ENCODE data around the gene LTA4H. TPM values are rescaled to one million over a fixed set of nuclear protein-coding genes. Genes with fewer than 3 reads are reported as not detected.
A peak's percentile ranks its signal among the peaks of the same experiment; 100 is the strongest.

The LTA4H gene
- total RNA-seq, 4 donors from 2014 or later = 65.3 to 110 (median 67.6) TPM

DNA sequence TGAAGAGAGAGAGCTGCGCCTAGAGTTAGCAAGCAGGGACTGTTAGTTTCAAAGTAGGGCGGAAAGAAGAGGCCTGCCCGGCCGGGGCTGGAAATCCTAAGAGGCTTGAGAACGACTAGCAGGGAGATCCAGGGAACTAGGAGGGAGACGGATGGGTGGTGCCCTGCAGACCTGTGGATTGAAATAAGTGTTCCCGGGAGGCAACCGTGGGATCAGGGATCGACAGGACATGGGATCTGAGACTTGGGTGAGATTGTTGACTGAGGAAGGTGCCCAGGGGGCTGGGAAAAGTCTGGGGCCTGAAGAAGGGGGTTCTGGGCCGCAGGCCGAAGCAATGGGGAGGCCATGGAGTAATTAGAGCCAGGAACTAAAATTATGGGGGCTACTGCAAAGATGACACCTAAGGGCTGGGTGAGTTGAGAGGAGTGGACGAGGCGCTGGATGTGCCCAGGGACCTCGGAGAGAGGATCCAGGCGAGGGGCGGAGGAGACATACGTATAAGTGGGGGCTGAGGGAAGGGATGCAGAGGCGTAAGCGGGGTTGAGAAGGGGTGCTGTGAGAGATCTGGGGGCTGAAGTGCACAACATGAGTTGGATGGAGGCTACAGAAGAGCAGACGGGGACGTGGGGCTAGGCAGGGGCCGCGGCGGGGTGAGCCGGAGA, 635 bp downstream of the LTA4H start:
- Histone ChIP-seq H3K27me3 (no peaks in the 10 kb centered on the region), H3K36me3 (no peaks in the 10 kb centered on the region), H3K27ac (peak overlapping the region; percentile 64 to 92 (median 90)), H3K4me3 (peak overlapping the region; percentile 62 to 87), H3K9me3 (no peaks in the 10 kb centered on the region), H3K4me1 (peaks cover 7 to 21% (median 12%) of the 10 kb centered on the region in 3 donors)
- TF ChIP-seq EP300 (IDR thresholded peaks at IDR 0.05) (no peak), POLR2AphosphoS5 (IDR thresholded peaks at IDR 0.05) (no peak), POLR2A (IDR thresholded peaks at IDR 0.05) (no peak)
- TF ChIP-seq, protein P1, sequence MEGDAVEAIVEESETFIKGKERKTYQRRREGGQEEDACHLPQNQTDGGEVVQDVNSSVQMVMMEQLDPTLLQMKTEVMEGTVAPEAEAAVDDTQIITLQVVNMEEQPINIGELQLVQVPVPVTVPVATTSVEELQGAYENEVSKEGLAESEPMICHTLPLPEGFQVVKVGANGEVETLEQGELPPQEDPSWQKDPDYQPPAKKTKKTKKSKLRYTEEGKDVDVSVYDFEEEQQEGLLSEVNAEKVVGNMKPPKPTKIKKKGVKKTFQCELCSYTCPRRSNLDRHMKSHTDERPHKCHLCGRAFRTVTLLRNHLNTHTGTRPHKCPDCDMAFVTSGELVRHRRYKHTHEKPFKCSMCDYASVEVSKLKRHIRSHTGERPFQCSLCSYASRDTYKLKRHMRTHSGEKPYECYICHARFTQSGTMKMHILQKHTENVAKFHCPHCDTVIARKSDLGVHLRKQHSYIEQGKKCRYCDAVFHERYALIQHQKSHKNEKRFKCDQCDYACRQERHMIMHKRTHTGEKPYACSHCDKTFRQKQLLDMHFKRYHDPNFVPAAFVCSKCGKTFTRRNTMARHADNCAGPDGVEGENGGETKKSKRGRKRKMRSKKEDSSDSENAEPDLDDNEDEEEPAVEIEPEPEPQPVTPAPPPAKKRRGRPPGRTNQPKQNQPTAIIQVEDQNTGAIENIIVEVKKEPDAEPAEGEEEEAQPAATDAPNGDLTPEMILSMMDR (IDR thresholded peaks at IDR 0.05) = no peak
- WGBS, 2 donors (ENCODE audit: low coverage in 1 of 2) = 0% methylated on average over 12 to 25 of the region's 25 CpGs
- ATAC-seq = peak; percentile 13

DNA sequence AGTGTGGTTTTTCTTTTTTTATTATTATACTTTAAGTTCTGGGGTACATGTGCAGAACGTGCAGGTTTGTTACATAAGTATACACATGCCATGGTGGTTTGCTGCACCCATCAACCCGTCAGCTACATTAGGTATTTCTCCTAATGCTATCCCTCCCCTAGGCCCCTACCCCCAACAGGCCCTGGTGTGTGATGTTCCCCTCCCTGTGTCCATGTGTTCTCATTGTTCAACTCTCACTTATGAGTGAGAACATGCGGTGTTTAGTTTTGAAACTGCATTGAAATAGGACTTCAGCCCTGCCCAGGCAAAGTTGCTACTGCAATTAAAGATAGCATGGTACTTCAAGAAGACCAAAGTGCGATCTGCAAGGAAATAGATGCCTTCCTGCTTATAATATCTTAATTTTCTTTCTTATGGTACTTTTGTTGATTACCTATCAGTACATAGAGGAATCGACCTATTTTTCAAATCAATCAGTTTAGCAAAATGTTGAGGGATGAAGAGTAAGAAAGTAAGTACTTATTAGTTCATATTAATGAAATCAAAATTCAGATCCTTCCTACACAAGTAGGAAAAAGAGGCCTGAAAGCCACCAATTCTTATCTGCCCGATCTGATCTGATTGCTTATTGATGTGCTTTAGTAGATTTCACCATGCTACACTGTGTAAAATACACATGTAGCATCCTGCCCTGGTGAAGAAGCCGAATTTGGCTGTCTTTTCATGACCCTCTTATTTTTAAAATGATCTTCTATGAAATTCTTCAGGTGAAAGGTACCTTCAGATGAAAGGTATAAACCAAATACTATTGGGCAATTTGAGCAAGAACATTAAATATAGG, 1.6 kb downstream of the LTA4H start:
- ATAC-seq = no peak
- Histone ChIP-seq H3K27me3 (no peaks in the 10 kb centered on the region), H3K27ac (peak overlapping the region in 2 of 4 donors; percentile 89 to 90), H3K9me3 (no peaks in the 10 kb centered on the region), H3K36me3 (no peaks in the 10 kb centered on the region), H3K4me3 (peak overlapping the region in 1 of 2 donors; percentile 87), H3K4me1 (peaks cover 7 to 21% (median 12%) of the 10 kb centered on the region in 3 donors)
- 62 to 65% methylated on average over 6 to 7 of the region's 7 CpGs for WGBS, 2 donors (ENCODE audit: low coverage in 1 of 2)
- TF ChIP-seq EP300 (IDR thresholded peaks at IDR 0.05) (no peak), POLR2AphosphoS5 (IDR thresholded peaks at IDR 0.05) (no peak), POLR2A (IDR thresholded peaks at IDR 0.05) (no peak)
- TF ChIP-seq, protein P1 (IDR thresholded peaks at IDR 0.05) = no peak

DNA sequence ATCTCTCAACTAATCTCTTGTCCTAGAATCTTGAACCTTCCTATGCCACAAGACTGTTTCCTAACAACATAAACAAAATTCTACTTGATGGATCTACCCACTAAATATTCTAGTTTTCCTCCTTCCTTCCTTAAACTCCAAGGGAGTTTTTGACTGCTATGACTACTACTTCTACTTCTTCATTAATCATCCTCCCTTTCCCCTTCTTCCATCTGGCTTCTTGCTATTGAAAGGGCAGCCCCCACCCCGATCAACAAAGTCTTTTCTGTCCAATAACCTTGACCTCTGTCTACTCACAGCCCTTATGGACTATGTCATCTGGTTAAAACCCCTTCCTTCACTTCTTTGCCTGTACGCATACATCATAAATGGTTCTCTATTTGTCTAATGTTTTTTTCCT, 5.6 kb downstream of the LTA4H start:
- H3K36me3 ChIP-seq = peaks cover 2 to 38% of the 10 kb centered on the region in 2 donors
- no peak for ATAC-seq
- 55 to 72% methylated on average over 1 to 2 of the region's 2 CpGs for WGBS, 2 donors (ENCODE audit: low coverage in 1 of 2)
- H3K27me3 ChIP-seq = no peaks in the 10 kb centered on the region
- no peak overlapping the region for H3K27ac ChIP-seq
- H3K4me3 ChIP-seq = no peak overlapping the region
- H3K9me3 ChIP-seq = no peaks in the 10 kb centered on the region
- H3K4me1 ChIP-seq = peaks cover 7 to 19% (median 12%) of the 10 kb centered on the region in 3 donors
- TF ChIP-seq EP300 (IDR thresholded peaks at IDR 0.05) = no peak
- TF ChIP-seq POLR2AphosphoS5 (IDR thresholded peaks at IDR 0.05) = no peak
- TF ChIP-seq, protein P1 (IDR thresholded peaks at IDR 0.05) = no peak
- TF ChIP-seq POLR2A (IDR thresholded peaks at IDR 0.05) = no peak

DNA sequence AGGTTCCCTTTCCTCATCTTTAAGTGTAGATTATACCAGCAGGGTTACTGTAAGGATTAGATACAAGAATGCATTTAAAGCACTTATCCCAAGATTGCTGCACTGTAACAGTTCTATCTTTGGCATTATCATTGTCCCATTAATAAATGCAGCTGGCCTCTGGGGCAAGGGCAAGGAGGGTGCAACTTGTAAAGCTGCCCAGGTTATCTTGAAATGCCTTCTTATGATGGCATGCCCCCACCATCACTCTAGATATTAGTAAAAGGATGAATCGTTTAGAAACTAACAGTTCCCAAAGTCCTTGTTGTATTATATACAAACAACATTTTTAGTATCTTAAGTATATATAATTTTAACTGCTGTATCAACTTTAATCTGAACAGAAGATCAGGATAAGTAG, 6.8 kb downstream of the LTA4H start:
- Histone ChIP-seq H3K36me3 (peaks cover 2 to 51% of the 10 kb centered on the region in 2 donors), H3K4me3 (no peak overlapping the region), H3K27ac (no peak overlapping the region), H3K9me3 (no peaks in the 10 kb centered on the region), H3K4me1 (peaks cover 3 to 6% (median 4%) of the 10 kb centered on the region in 3 donors), H3K27me3 (no peaks in the 10 kb centered on the region)
- ATAC-seq = no peak
- TF ChIP-seq EP300 (IDR thresholded peaks at IDR 0.05) (no peak), POLR2A (IDR thresholded peaks at IDR 0.05) (no peak), POLR2AphosphoS5 (IDR thresholded peaks at IDR 0.05) (no peak)
- TF ChIP-seq, protein P1 (IDR thresholded peaks at IDR 0.05) = no peak
- WGBS, 2 donors (ENCODE audit: low coverage in 1 of 2) = 50% methylated on average over 1 of the region's 1 CpG; no CpG with 5 or more reads in 1 of the 2 donors

All from gastroesophageal sphincter (tissue), 4 donors.